Activated CD8-positive, alpha-beta memory T cell treated with anti-CD3 and anti-CD28 coated beads for 1 hour (primary cell): ENCODE data around the gene HDAC8.

Source experiments
- DNase-seq, 2 donors: peaks; one replicate each; pipeline ENCODE4 v3.0.0-alpha.2; 2020; ENCODE audit warnings: low read depth in 1 of 2; ENCODE audit errors: extremely low read depth in 1 of 2

HDAC8 gene

DNA sequence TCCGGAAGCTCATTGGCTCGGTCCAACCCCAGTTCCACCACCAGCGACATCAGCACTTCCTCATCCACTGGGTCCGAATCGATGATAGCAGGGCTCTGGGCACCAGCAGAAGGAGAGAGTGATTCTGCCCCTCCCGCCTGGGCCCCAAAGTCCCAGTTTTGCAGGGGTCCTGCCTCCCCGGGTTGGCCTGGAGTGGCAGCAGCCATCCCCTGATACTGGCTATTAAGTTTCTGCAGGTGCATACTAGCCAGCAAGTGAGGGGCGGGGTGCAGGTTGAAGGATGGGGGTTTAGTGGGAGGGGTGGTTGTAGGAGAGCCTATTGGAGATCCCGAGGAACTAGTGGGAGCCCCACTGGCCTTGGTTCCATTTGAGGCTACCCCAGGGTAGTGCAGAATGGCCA lies 270.9 kb downstream of the HDAC8 start:
- no peak for DNase-seq

DNA sequence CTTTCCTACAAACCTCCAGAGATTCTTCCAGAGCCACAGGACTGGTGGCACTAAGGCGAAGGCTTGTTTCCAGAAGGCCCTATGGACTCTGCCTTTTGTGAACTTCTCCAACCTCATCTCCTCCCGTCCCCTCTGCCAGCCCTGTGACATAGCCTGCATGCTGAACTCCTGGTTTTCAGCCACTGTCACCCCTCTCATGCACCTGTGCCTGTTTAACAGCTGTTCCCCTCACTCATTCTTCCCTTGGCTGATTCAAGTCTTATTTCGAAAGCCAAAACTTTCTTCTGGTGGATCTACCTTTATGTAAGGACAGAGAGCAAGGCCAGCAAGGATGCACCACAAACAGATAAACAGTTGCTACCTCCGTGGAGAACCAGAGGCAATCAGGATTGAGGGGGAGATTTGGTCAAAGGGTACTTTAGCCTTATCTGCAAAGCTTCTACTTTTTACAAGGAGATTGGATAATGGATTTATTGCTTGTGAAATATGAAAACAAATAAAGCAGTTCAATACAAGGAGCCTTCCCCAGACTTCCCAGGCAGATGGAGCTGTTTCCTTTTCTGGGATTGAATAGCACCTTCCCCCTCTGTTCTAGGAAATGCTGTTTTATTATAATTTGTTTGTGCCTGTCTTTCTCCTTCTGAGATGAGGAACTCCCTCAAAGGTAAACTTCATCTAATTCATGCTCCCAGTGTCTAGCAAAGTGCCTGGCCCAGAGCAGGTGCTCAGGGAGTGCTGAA lies 272.6 kb downstream of the HDAC8 start:
- no peak for DNase-seq

DNA sequence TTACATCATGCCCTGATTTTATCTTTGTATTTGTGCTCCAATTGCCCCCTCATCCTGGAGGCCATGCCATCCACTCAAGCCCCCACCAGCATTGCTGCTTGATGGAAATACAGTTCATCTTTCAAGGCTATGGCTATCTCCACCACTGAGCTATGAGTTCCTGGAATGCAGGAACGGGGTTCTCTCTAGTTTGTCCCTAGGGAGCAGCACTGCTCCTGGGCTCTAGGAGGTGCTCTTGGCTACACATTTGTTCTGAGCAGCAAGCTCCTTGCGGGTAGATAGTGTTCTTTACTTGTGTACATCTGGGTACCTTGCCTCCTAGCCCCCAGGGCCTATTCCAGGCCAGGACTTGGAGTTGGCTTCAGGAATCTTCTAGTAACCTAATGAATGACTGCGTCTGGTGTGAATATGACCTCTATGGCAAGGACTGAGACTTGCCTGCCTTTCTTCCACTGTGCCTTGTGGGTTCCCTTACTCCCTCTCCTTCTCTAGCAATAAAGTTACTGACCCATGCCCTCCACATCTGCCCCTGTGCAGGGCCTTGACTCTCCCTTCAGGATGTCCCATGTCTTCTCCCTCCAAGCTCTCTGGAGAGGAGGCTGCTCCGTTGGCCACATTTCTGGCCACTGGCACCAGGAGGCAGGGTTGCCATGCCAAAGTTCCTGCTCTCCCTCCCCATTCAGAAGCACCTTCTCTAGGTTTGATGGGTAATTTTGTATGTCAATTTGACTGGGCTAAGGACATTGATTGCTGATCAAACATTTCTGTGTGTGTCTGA lies 274.5 kb downstream of the HDAC8 start:
- DNase-seq, result no peak

DNA sequence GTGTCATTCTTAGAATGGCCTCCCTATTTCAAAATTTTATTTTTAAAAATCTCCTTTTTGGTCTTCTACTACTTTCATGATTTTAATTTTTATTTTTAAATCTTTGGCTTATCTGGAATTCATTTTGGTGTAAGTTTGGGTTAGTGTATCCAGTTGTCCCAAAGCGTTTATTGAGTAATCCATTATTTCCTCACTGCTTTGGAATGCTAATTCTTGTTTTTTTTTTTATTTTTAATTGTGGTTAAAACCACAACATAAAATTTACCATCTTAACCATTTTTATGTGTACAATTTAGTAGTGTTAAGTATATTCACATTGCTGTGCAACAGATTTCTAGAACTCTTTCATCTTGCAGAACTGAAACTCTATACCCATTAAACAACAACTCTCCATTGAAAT lies 275.7 kb downstream of the HDAC8 start:
- no peak for DNase-seq

GRCh38 chrX:72295745-72296144 lies 276.9 kb downstream of the HDAC8 start:
- no peak for DNase-seq

DNA sequence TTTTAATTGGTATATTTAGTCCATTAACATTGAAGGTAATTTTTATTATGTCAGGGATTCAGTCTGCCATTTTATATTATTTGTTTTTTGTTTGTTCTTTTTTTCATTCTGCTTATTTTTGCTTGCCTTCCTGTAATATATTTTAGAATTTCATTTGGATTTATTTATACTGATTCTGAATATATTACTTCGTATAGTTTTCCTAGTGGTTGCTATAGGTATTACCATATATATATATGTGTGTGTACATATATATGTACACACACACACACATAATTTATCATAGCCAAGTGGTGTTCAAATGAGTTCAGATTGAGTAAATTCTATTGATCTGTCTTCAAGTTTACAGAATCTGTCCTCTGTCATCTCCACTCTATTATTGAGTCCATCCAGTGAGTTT lies 278.1 kb downstream of the HDAC8 start:
- no peak for DNase-seq

DNA sequence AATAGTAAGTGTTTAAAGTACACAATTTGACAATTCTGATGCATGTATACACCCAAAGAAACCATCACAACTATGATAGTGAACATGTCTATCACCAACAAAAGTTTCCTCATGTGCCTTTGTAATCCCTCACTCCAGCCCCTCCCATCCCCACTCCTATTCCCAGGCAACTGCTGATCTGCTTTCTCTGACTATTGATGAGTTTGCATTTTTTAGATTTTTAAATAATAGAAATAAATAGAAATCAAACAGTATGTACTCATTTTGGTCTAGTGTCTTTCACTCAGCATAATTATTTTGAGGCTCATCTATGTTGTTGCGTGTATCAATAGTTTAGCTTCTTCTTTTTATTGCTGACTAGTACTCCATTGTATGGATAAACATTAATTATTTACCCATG lies 290.3 kb downstream of the HDAC8 start:
- no peak for DNase-seq

GRCh38 chrX:72280321-72280845 lies 292.3 kb downstream of the HDAC8 start:
- DNase-seq, result no peak
